GM12891 (cell line): ENCODE results near the gene TTC28.

Experiments
- POLR2A ChIP-seq: IDR thresholded peaks from 2 replicates; pipeline ENCODE4 v1.6.1; 2011; ENCODE audit warnings: low read depth, low read length, control low read depth
- POLR2AphosphoS5 ChIP-seq: IDR thresholded peaks from 2 replicates; pipeline ENCODE4 v1.6.1; 2011; ENCODE audit warnings: low read depth, low read length, control low read depth
- SPI1 ChIP-seq: IDR thresholded peaks from 2 replicates; pipeline ENCODE4 v1.6.1; 2011; ENCODE audit warnings: low read depth, low read length, control low read depth
- TAF1 ChIP-seq: IDR thresholded peaks from 2 replicates; pipeline ENCODE4 v1.6.1; 2011; ENCODE audit warnings: low read depth, low read length, control low read depth

- TF ChIP-seq POLR2A (no peak), POLR2AphosphoS5 (no peak), TAF1 (no peak), SPI1 (no peak)
These were observed 567.5 kb downstream of the TTC28 start for GRCh38 chr22:28112190-28112544.
